ENCODE measurements around the gene PAQR7. TPM values are rescaled to one million over a fixed set of nuclear protein-coding genes. Genes with fewer than 3 reads are reported as not detected.
A peak's percentile ranks its signal among the peaks of the same experiment; 100 is the strongest.

The PAQR7 gene
- total RNA-seq, 2 donors from 2014 or later, result 2.5 to 3.4 TPM

DNA sequence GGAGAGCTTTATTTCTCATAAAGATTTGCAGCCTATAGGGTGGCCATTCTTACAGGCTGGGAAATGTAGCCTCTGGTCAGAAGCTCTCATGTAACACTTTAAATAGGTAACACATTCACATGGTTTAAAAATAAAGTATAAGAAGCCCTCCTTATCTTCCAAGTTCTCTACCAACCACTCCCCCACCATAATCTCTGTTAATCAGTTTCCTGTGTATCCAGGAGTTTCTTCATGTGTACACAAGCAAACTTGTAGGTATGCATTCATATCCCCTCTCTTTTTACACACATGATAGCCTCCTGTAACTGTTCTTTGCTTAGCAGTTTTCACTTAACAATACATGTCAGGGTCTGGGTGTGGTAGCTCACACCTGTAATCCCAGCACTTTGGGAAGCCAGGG is 35.7 kb upstream of the PAQR7 start:
- intact Hi-C loops (cut with DNase I), result no loop called here
- Histone ChIP-seq H3K4me3 (no peak overlapping the region), H3K27ac (no peak overlapping the region), H3K9me3 (no peaks in the 10 kb centered on the region), H3K27me3 (no peaks in the 10 kb centered on the region), H3K4me1 (no peaks in the 10 kb centered on the region), H3K36me3 (no peaks in the 10 kb centered on the region), H3K9ac (ENCODE audit: low read depth in 2 of 2, low read length in 2 of 2) (no peak overlapping the region)
- TF ChIP-seq, protein P1, sequence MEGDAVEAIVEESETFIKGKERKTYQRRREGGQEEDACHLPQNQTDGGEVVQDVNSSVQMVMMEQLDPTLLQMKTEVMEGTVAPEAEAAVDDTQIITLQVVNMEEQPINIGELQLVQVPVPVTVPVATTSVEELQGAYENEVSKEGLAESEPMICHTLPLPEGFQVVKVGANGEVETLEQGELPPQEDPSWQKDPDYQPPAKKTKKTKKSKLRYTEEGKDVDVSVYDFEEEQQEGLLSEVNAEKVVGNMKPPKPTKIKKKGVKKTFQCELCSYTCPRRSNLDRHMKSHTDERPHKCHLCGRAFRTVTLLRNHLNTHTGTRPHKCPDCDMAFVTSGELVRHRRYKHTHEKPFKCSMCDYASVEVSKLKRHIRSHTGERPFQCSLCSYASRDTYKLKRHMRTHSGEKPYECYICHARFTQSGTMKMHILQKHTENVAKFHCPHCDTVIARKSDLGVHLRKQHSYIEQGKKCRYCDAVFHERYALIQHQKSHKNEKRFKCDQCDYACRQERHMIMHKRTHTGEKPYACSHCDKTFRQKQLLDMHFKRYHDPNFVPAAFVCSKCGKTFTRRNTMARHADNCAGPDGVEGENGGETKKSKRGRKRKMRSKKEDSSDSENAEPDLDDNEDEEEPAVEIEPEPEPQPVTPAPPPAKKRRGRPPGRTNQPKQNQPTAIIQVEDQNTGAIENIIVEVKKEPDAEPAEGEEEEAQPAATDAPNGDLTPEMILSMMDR (IDR thresholded peaks at IDR 0.05), result no peak
- DNase-seq, result no peak

- Histone ChIP-seq H3K27ac (no peak overlapping the region), H3K9ac (ENCODE audit: low read depth in 2 of 2, low read length in 2 of 2) (no peak overlapping the region), H3K4me3 (no peak overlapping the region), H3K4me1 (peaks cover 5% of the 10 kb centered on the region), H3K27me3 (no peaks in the 10 kb centered on the region), H3K9me3 (no peaks in the 10 kb centered on the region), H3K36me3 (no peaks in the 10 kb centered on the region)
- intact Hi-C loops (cut with DNase I), result no loop called here
- TF ChIP-seq, protein P1 (IDR thresholded peaks at IDR 0.05), result no peak
- no peak for DNase-seq
Observed at GRCh38 chr1:25909040-25909439, 33.5 kb upstream of the PAQR7 start.

DNA sequence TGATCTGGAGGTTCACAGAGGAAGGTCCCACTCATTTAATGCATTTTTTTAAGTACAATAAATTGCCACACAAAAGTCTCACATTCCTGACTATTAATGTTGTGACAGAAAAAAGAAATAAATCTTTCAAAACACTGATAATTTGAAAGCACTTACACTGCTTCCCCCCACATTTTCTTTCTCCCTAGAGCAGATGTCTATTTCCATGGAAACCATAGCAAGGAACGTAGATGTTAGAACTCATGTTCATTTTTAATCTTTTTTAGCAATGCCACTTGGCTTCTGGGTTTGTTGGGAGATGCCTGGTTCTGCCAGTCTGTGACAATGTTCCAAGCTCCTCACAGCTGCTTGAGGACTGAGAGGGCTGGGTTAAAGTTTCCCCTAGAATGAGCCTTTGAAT is 32.7 kb upstream of the PAQR7 start:
- Histone ChIP-seq H3K9ac (ENCODE audit: low read depth in 2 of 2, low read length in 2 of 2) (no peak overlapping the region), H3K4me3 (no peak overlapping the region), H3K27ac (no peak overlapping the region), H3K4me1 (peaks cover 5% of the 10 kb centered on the region), H3K36me3 (no peaks in the 10 kb centered on the region), H3K9me3 (no peaks in the 10 kb centered on the region), H3K27me3 (no peaks in the 10 kb centered on the region)
- no peak for DNase-seq
- TF ChIP-seq, protein P1 (IDR thresholded peaks at IDR 0.05), result no peak
- intact Hi-C loops (cut with DNase I), result no loop called here

GRCh38 chr1:25907601-25908000 is 32.1 kb upstream of the PAQR7 start:
- no peaks in the 10 kb centered on the region for H3K9me3 ChIP-seq
- peaks cover 5% of the 10 kb centered on the region for H3K4me1 ChIP-seq
- TF ChIP-seq, protein P1 (IDR thresholded peaks at IDR 0.05), result no peak
- no peaks in the 10 kb centered on the region for H3K27me3 ChIP-seq
- intact Hi-C loops (cut with DNase I), result no loop called here
- H3K9ac ChIP-seq (ENCODE audit: low read depth in 2 of 2, low read length in 2 of 2), result no peak overlapping the region
- no peak overlapping the region for H3K27ac ChIP-seq
- no peak overlapping the region for H3K4me3 ChIP-seq
- no peak for DNase-seq
- H3K36me3 ChIP-seq, result no peaks in the 10 kb centered on the region

GRCh38 chr1:25906644-25907300 is 31.3 kb upstream of the PAQR7 start:
- no peak overlapping the region for H3K27ac ChIP-seq
- no peaks in the 10 kb centered on the region for H3K9me3 ChIP-seq

More at GRCh38 chr1:25906644-25907300, 31.3 kb upstream of the PAQR7 start:
- no peaks in the 10 kb centered on the region for H3K36me3 ChIP-seq
- DNase-seq, result peak; percentile 48
- intact Hi-C loops (cut with DNase I), result no loop called here
- peak overlapping the region in 1 of 2 donors; percentile 30 for H3K9ac ChIP-seq (ENCODE audit: low read depth in 2 of 2, low read length in 2 of 2)
- peak overlapping the region; percentile 67 for H3K4me3 ChIP-seq
- TF ChIP-seq, protein P1 (IDR thresholded peaks at IDR 0.05), result no peak
- peaks cover 5% of the 10 kb centered on the region for H3K4me1 ChIP-seq
- no peaks in the 10 kb centered on the region for H3K27me3 ChIP-seq

All from colonic mucosa (tissue), 4 donors.